DND-41 (cell line): Measurements from ENCODE around the gene SYNDIG1.

Source experiments
- EZH2 ChIP-seq: IDR thresholded peaks from 3 replicates; pipeline ENCODE4 v1.6.1; 2012; ENCODE audit warnings: borderline replicate concordance, low read depth, mild to moderate bottlenecking, moderate library complexity, low read length, inconsistent platforms; ENCODE audit not compliant: severe bottlenecking
- TF ChIP-seq, protein P1 (sequence below): IDR thresholded peaks from 2 replicates; pipeline ENCODE4 v1.5.1; 2012; ENCODE audit warnings: borderline replicate concordance, low read length, moderate library complexity, mild to moderate bottlenecking; ENCODE audit not compliant: poor library complexity, severe bottlenecking; ENCODE audit errors: extremely low read depth

DNA sequence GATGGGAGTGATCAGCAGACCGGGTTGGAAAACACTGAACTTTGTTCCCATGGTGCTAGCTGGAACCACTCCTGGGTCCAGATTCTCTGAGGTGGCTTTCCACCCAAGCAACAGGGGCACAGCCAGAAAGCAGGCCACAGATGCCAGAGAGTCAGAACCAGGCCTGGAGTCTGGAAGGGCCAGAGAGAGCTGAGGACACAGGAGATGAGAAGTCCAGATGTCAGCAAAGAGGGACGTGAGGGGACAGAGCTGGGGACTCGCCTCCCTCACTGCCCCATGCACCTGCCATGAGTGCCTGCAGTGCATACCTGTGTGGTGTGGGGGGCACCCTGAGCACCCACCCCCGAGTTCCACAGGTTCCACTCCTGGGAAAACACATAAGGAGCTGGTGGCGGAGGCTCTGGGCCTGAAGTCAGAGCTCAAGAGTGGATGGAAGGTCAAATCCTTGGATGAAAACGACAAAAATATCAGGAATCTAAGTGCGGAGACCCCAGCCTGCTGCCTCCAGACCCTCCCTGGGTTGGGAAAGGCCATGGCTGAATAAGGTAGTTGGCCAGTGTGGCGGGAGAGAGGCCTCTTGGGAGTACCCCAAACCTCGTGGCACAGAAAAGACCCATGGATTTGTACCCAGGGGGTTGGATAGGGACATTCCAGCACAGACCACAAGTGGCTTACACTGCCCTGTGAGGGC, 224.2 kb downstream of the SYNDIG1 start:
- TF ChIP-seq, protein P1, sequence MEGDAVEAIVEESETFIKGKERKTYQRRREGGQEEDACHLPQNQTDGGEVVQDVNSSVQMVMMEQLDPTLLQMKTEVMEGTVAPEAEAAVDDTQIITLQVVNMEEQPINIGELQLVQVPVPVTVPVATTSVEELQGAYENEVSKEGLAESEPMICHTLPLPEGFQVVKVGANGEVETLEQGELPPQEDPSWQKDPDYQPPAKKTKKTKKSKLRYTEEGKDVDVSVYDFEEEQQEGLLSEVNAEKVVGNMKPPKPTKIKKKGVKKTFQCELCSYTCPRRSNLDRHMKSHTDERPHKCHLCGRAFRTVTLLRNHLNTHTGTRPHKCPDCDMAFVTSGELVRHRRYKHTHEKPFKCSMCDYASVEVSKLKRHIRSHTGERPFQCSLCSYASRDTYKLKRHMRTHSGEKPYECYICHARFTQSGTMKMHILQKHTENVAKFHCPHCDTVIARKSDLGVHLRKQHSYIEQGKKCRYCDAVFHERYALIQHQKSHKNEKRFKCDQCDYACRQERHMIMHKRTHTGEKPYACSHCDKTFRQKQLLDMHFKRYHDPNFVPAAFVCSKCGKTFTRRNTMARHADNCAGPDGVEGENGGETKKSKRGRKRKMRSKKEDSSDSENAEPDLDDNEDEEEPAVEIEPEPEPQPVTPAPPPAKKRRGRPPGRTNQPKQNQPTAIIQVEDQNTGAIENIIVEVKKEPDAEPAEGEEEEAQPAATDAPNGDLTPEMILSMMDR: no peak
- TF ChIP-seq EZH2: no peak
